ENCODE data around the gene CDHR5.

Gene CDHR5

DNA sequence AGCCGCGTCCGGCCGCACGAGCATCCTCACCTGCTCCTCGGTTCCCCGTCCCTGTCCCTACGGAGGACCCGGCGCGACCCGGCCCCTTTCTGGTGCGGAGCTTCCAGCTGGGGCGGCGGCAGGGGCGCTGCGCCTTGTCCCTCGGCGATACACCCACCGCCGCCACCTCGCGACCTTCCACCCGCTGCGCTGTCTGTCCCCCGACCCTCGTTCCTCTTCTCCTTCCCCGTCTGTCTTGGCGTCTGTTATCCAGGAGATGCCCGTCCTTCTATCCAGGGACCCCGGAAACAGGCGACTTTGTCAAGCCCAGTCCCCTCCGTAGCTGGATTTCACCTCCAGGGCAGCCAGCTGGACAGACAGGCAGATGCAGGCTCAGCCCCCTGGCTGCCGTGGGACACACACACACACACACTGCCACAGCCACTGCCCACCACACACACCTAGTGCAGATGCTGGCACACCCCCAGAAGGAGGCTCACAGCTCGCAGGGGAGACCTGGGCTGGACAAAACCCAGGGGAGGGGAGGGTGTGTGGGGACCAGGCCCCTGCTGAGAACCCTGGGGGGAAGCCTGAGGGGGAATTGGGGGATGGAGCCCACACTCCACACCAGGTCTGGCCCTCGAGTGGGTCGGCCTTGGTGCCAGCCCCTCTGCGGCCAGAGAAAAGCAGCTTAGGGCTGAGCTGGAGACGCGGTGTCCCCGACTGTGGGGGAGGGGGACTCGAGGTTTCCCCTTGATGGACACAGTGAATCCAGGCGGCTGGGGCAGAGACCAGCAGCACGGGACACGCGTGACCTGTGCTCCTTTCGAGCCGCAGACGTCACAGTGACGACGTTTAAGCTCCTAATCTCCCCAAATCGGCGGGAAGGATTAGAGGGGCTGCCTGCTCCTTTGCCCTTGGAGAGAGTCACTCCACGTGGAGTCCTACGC lies 13.1 kb upstream of the CDHR5 start:
- in situ Hi-C loops (cut with MboI; ENCODE audit: low sequenced_read_pairs, unreplicated experiment): no loop called here
- DNase-seq (ENCODE audit: low spot score): no peak
- TF ChIP-seq, protein P1, sequence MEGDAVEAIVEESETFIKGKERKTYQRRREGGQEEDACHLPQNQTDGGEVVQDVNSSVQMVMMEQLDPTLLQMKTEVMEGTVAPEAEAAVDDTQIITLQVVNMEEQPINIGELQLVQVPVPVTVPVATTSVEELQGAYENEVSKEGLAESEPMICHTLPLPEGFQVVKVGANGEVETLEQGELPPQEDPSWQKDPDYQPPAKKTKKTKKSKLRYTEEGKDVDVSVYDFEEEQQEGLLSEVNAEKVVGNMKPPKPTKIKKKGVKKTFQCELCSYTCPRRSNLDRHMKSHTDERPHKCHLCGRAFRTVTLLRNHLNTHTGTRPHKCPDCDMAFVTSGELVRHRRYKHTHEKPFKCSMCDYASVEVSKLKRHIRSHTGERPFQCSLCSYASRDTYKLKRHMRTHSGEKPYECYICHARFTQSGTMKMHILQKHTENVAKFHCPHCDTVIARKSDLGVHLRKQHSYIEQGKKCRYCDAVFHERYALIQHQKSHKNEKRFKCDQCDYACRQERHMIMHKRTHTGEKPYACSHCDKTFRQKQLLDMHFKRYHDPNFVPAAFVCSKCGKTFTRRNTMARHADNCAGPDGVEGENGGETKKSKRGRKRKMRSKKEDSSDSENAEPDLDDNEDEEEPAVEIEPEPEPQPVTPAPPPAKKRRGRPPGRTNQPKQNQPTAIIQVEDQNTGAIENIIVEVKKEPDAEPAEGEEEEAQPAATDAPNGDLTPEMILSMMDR (IDR thresholded peaks at IDR 0.05; ENCODE audit: borderline replicate concordance, control extremely low read depth, extremely low read depth, insufficient read depth, missing control alignments): no peak

DNA sequence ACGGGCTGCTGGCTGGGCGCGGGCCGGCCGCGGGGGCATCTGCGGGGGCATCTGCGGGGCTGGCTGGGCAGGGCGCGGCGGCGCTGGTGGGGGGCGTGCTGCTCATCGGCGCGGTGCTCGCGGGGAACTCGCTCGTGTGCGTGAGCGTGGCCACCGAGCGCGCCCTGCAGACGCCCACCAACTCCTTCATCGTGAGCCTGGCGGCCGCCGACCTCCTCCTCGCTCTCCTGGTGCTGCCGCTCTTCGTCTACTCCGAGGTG lies 12.5 kb upstream of the CDHR5 start:
- no peak for DNase-seq (ENCODE audit: low spot score)
- TF ChIP-seq, protein P1 (IDR thresholded peaks at IDR 0.05; ENCODE audit: borderline replicate concordance, control extremely low read depth, extremely low read depth, insufficient read depth, missing control alignments): no peak

DNA sequence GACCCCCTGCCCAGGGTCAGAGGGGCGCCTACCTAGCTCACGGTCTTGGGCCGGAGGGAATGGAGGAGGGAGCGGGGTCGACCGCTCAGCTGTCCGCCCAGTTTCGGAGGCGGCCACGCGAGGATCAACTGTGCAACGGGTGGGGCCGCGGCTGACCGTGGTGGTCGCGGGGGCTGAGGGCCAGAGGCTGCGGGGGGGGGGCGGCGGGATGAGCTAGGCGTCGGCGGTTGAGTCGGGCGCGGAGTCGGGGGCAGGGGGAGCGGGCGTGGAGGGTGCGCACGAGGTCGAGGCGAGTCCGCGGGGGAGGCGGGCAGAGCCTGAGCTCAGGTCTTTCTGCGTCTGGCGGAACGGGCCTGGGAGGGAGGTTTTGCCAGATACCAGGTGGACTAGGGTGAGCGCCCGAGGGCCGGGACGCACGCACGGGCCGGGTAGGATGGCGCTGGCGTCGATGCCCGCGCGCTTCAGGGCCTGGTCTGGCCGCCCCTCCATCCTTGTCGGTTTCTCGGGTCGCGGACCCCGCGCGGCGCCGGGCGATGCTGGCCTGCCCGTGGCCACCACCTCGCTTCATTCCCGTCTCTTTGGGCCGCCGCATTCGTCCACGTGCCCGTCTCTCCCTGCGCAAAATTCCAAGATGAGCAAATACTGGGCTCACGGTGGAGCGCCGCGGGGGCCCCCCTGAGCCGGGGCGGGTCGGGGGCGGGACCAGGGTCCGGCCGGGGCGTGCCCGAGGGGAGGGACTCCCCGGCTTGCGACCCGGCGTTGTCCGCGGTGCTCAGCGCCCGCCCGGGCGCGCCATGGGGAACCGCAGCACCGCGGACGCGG lies 12.0 kb upstream of the CDHR5 start, which contains the start of gene DRD4:
Gene DRD4, plus strand, starts transcription at position 759 of the 822 bp plus-strand sequence. Its CDS starts 36 bp downstream, at position 795.
- TF ChIP-seq, protein P1 (IDR thresholded peaks at IDR 0.05; ENCODE audit: borderline replicate concordance, control extremely low read depth, extremely low read depth, insufficient read depth, missing control alignments): no peak
- in situ Hi-C loops (cut with MboI; ENCODE audit: low sequenced_read_pairs, unreplicated experiment): no loop called here
- no peak for DNase-seq (ENCODE audit: low spot score)

More for the DNA sequence above, 12.5 kb upstream of the CDHR5 start:
- in situ Hi-C loops (cut with MboI; ENCODE audit: low sequenced_read_pairs, unreplicated experiment): no loop called here

DNA sequence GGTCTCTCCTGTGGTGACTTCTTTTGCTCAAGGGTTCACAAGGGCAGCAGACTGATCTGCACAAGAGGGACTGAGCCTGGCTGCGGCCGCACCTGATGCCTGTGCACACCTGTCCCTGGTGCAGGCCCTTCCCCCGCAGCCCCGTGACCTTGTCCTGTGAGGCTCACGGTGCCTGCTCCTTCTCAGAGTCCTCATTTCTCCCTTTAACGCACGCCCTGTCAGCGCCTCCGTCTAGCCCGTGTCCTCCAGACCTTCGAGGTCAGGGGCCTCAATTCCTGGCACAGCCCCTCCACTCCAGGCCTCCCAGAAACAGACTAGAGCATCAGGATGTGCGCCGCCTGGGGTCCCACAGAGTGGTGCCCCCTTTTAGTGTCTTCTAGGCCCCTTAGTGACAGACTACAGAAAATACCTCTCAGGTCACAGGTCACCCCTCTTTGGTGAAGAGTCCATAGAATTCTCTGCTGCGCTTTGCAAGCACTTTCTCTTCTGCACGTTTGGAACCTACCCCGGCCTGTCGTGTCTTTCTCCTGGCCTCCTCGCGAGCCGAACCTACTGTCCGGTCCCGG lies 11.3 kb upstream of the CDHR5 start:
- in situ Hi-C loops (cut with MboI; ENCODE audit: low sequenced_read_pairs, unreplicated experiment): no loop called here
- no peak for DNase-seq (ENCODE audit: low spot score)
- TF ChIP-seq, protein P1 (IDR thresholded peaks at IDR 0.05; ENCODE audit: borderline replicate concordance, control extremely low read depth, extremely low read depth, insufficient read depth, missing control alignments): no peak

DNA sequence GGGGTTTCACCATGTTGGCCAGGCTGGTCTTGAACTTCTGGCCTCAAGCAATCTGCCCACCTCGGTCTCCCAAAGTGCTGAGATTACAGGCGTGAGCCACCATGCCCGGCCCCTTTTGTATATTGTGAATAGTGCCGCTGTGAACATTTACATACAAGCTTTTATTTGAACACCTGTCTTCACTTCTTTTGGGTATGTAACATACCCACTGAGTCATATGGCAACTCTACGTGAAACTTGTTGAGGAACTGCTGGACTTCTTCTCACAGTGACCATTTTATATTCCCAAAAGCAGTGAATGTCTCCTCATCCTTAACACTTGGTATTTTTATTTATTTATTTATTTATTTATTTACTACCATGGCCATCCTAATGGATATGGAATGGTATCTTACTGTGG lies 6.1 kb upstream of the CDHR5 start:
- DNase-seq (ENCODE audit: low spot score): no peak
- in situ Hi-C loops (cut with MboI; ENCODE audit: low sequenced_read_pairs, unreplicated experiment): no loop called here
- TF ChIP-seq, protein P1 (IDR thresholded peaks at IDR 0.05; ENCODE audit: borderline replicate concordance, control extremely low read depth, extremely low read depth, insufficient read depth, missing control alignments): no peak

DNA sequence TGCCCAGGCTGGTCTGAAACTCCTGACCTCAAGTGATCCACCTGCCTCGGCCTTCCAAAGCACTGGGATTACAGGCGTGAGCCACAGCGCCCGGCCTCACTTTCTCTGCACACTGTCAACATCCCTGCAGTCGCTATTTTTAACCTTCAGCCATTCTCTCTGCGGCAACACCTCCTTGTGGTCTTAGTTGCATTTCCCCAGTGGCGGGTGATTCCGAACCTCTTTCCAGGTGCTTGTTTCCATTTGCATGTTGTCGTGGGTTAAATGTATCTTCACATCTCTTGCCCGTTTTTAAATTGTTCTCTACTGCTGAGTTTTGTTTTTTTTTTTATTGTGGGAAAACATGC lies 4.5 kb upstream of the CDHR5 start:
- in situ Hi-C loops (cut with MboI; ENCODE audit: low sequenced_read_pairs, unreplicated experiment): no loop called here
- TF ChIP-seq, protein P1 (IDR thresholded peaks at IDR 0.05; ENCODE audit: borderline replicate concordance, control extremely low read depth, extremely low read depth, insufficient read depth, missing control alignments): peak; percentile 19
- DNase-seq (ENCODE audit: low spot score): no peak
